ENCODE data around the gene KCTD11. TPM values are rescaled to one million over a fixed set of nuclear protein-coding genes. Genes with fewer than 3 reads are reported as not detected.
"Not testable (repeated sequence)": the region's sequence is repeated elsewhere in the genome, so short reads cannot be mapped to it uniquely, and the experiment has no call there.

The KCTD11 gene
- total and polyA plus RNA-seq, 7 donors, result 2.9 to 13.2 (median 5.1) TPM

DNA sequence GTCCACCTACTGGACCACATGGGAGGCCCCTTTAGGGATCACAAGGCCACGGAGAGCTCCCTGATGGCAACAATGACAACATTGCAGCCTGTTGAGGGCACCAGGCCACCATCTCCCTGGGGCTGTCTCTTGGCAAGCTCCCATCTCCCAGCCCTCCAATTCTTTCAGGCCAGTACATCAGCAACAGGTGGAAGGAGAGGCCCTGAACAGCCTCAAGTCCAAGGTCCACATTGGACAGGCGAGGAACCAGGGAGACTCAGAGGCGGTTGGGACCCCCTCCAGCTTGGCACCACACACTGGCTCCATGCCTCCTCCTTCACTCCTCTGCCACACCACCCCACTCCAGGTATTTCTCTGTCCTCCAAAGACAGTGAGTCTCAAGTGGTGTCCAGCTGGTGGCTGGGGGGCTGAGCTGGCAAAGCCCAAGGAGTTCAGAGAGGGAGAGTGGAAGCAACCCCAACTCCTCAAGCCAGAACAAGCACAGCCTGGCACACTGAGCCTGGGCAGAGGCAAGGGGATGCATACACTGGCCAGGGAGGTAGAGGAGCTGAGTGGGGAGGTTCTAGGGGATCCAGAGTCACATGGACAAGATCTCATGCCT is 16.9 kb upstream of the KCTD11 start:
- DNase-seq, result no peak
- intact Hi-C loops (cut with DNase I), result no loop called here
- Histone ChIP-seq H3K27ac (no peak overlapping the region), H3K27me3 (ENCODE audit: insufficient read depth in 3 of 3, low read length in 2 of 3) (peaks cover 0 to 25% (median 4%) of the 10 kb centered on the region in 3 donors), H3K9me3 (no peaks in the 10 kb centered on the region), H3K4me1 (no peaks in the 10 kb centered on the region), H3K4me3 (no peak overlapping the region), H3K36me3 (ENCODE audit: insufficient read depth in 1 of 2, low read depth in 1 of 2) (no peaks in the 10 kb centered on the region)
- no peak for ATAC-seq
- TF ChIP-seq, protein P1, sequence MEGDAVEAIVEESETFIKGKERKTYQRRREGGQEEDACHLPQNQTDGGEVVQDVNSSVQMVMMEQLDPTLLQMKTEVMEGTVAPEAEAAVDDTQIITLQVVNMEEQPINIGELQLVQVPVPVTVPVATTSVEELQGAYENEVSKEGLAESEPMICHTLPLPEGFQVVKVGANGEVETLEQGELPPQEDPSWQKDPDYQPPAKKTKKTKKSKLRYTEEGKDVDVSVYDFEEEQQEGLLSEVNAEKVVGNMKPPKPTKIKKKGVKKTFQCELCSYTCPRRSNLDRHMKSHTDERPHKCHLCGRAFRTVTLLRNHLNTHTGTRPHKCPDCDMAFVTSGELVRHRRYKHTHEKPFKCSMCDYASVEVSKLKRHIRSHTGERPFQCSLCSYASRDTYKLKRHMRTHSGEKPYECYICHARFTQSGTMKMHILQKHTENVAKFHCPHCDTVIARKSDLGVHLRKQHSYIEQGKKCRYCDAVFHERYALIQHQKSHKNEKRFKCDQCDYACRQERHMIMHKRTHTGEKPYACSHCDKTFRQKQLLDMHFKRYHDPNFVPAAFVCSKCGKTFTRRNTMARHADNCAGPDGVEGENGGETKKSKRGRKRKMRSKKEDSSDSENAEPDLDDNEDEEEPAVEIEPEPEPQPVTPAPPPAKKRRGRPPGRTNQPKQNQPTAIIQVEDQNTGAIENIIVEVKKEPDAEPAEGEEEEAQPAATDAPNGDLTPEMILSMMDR (IDR thresholded peaks at IDR 0.05), result no peak
- 52 to 68% (median 58%) methylated on average over 3 of the region's 3 CpGs for whole genome bisulfite sequencing, 3 donors

DNA sequence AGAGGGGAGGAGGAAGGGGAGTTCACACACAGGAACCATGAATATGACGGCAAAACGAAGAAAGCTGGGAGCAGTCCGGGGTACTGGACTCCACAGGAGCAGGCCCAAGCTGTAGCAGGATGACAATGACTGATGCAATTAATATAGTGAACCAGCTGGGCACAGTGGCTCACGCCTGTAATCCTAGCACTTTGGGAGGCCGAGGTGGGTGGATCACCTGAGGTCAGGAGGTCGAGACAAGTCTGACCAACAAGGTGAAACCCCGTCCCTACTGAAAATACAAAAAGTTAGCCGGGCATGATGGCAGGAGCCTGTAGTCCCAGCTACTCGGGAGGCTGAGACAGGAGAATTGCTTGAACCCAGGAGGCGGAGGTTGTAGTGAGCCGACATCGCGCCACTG is 16.2 kb upstream of the KCTD11 start:
- intact Hi-C loops (cut with DNase I); H3K4me3 ChIP-seq; H3K9me3 ChIP-seq; H3K27ac ChIP-seq; DNase-seq; ATAC-seq; H3K4me1 ChIP-seq; H3K36me3 ChIP-seq (ENCODE audit: insufficient read depth in 1 of 2, low read depth in 1 of 2): not testable (repeated sequence)
- WGBS, 3 donors, result 80 to 83% (median 81%) methylated on average over 13 of the region's 13 CpGs
- peaks cover 0 to 25% (median 4%) of the 10 kb centered on the region in 3 donors for H3K27me3 ChIP-seq (ENCODE audit: insufficient read depth in 3 of 3, low read length in 2 of 3)

DNA sequence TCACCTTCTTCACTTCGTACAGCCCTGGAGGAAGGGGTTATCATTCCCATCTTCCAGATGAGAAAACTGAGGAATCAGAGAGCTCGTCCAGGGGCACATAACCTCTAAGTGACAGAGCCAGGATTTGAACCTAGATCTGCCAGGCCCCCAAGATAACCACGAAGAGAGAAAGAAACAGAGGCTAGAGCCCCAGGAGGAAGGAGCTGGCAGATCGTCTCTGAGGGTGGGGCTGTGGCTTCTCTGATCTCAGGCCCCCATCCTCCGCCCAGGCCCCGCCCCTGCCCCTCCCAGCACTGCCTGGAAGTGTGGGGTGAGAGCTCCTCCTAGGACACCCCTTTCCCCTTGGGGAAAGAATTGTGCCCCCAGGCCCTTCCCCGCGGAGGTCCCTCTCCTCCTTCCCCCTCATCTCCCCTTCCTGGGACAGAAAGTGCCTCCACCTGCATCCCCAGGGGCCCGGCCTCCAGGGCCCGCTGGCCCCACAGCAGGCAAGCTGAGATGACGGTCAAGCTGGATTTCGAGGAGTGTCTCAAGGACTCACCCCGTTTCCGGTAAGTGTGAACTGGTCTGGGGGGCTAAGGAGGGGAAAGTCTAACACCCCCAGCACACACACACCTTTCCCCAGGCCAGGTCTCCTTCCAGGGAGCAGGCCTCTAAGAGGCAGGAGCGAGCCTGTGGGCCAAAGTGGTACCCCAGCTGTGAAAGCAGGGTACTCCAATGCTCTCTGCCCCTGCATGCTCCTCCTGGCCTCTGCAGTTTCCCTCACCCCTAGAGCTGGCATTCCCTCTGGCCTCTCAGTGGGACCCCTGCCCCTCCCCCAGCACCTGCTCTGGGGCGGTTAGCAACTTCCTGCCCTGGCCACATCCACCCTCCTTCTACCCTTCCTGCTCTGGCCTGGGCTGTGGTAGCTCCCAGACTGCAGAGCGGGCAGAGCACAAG is 15.5 kb upstream of the KCTD11 start, which contains the start of gene ACAP1:
ACAP1 (plus strand) TSS at position 290 of the 936 bp plus-strand sequence; CDS start at position 496, 206 bp downstream.
- ATAC-seq (peak in 3 of 4 donors; percentile 16 to 35 (median 20)), DNase-seq (no peak)
- Histone ChIP-seq H3K4me1 (no peaks in the 10 kb centered on the region), H3K9me3 (no peaks in the 10 kb centered on the region), H3K36me3 (ENCODE audit: insufficient read depth in 1 of 2, low read depth in 1 of 2) (no peaks in the 10 kb centered on the region), H3K27me3 (ENCODE audit: insufficient read depth in 3 of 3, low read length in 2 of 3) (peaks cover 0 to 25% (median 4%) of the 10 kb centered on the region in 3 donors), H3K27ac (no peak within 1 kb of the TSS), H3K4me3 (no peak within 1 kb of the TSS)
- intact Hi-C loops (cut with DNase I), result no loop called here
- 36 to 47% (median 42%) methylated on average over 17 of the region's 17 CpGs for whole genome bisulfite sequencing, 3 donors
- TF ChIP-seq, protein P1 (IDR thresholded peaks at IDR 0.05), result no peak

DNA sequence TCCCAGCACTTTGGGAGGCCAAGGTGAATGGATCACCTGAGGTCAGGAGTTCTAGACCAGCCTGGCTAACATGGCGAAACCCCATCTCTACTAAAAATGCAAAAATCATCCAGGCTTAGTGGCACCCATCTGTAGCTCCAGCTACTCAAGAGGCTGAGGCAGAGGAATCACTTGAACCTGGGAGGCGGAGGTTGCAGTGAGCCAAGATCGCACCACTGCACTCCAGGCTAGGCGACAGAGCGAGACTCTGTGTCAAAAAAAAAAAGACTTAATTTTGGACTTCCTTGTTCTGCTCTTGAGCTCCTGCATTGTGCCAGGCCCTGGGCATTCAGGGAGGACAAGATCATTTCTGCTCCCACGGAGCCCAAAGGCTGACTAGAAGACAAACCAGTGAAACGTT is 14.4 kb upstream of the KCTD11 start:
- DNase-seq; H3K36me3 ChIP-seq (ENCODE audit: insufficient read depth in 1 of 2, low read depth in 1 of 2); intact Hi-C loops (cut with DNase I); ATAC-seq; H3K4me1 ChIP-seq; H3K4me3 ChIP-seq; H3K9me3 ChIP-seq; H3K27ac ChIP-seq: not testable (repeated sequence)
- peaks cover 0 to 25% (median 4%) of the 10 kb centered on the region in 3 donors for H3K27me3 ChIP-seq (ENCODE audit: insufficient read depth in 3 of 3, low read length in 2 of 3)
- WGBS, 3 donors, result 75 to 83% (median 76%) methylated on average over 7 of the region's 7 CpGs

DNA sequence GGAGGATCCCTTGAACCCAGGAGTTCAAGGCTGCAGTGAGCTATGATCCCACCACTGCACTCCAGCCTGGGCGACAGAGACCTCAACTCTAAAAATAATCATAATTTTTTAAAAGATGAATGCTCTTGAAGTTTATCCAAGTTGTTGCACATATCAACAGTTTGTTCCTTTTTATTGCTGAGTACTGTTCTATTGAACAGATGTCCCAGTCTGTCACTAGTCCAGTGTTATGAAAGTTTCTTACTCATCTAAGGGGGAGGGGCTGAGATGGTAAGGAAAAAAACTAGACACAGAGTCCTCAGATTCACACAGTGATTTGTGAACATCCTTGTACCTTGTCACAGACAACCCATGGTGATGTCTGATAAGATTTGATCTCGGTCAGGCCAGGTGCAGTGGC is 11.8 kb upstream of the KCTD11 start:
- TF ChIP-seq, protein P1 (IDR thresholded peaks at IDR 0.05), result no peak
- H3K4me1 ChIP-seq, result no peaks in the 10 kb centered on the region
- ATAC-seq, result peak in 2 of 4 donors; percentile 43 to 49
- H3K4me3 ChIP-seq, result no peak overlapping the region
- no peaks in the 10 kb centered on the region for H3K9me3 ChIP-seq
- 54 to 67% (median 62%) methylated on average over 2 of the region's 2 CpGs for WGBS, 3 donors
- intact Hi-C loops (cut with DNase I), result loop anchor here in 1 of 2 donors (10.0 kb wide), 1 partner anchor 75 kb away; the partner anchor contains the start of gene CLDN7
- peaks cover 0 to 25% (median 4%) of the 10 kb centered on the region in 3 donors for H3K27me3 ChIP-seq (ENCODE audit: insufficient read depth in 3 of 3, low read length in 2 of 3)
- no peaks in the 10 kb centered on the region for H3K36me3 ChIP-seq (ENCODE audit: insufficient read depth in 1 of 2, low read depth in 1 of 2)
- no peak for DNase-seq
- H3K27ac ChIP-seq, result no peak overlapping the region

Data from psoas muscle (tissue), 8 donors.